HG02642 (cell line): ENCODE data around the gene PARP14.
"Not testable (repeated sequence)": the region's sequence is repeated elsewhere in the genome, so short reads cannot be mapped to it uniquely, and the experiment has no call there.

Experiments used
- ATAC-seq: cut with Tn5 transposase; IDR thresholded peaks from one replicate; pipeline ENCODE4 v1.9.1; 2021; ENCODE audit warnings: mild to moderate bottlenecking; ENCODE audit not compliant: unreplicated experiment, poor library complexity

The PARP14 gene, protein sequence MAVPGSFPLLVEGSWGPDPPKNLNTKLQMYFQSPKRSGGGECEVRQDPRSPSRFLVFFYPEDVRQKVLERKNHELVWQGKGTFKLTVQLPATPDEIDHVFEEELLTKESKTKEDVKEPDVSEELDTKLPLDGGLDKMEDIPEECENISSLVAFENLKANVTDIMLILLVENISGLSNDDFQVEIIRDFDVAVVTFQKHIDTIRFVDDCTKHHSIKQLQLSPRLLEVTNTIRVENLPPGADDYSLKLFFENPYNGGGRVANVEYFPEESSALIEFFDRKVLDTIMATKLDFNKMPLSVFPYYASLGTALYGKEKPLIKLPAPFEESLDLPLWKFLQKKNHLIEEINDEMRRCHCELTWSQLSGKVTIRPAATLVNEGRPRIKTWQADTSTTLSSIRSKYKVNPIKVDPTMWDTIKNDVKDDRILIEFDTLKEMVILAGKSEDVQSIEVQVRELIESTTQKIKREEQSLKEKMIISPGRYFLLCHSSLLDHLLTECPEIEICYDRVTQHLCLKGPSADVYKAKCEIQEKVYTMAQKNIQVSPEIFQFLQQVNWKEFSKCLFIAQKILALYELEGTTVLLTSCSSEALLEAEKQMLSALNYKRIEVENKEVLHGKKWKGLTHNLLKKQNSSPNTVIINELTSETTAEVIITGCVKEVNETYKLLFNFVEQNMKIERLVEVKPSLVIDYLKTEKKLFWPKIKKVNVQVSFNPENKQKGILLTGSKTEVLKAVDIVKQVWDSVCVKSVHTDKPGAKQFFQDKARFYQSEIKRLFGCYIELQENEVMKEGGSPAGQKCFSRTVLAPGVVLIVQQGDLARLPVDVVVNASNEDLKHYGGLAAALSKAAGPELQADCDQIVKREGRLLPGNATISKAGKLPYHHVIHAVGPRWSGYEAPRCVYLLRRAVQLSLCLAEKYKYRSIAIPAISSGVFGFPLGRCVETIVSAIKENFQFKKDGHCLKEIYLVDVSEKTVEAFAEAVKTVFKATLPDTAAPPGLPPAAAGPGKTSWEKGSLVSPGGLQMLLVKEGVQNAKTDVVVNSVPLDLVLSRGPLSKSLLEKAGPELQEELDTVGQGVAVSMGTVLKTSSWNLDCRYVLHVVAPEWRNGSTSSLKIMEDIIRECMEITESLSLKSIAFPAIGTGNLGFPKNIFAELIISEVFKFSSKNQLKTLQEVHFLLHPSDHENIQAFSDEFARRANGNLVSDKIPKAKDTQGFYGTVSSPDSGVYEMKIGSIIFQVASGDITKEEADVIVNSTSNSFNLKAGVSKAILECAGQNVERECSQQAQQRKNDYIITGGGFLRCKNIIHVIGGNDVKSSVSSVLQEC (N-terminal part only)

DNA sequence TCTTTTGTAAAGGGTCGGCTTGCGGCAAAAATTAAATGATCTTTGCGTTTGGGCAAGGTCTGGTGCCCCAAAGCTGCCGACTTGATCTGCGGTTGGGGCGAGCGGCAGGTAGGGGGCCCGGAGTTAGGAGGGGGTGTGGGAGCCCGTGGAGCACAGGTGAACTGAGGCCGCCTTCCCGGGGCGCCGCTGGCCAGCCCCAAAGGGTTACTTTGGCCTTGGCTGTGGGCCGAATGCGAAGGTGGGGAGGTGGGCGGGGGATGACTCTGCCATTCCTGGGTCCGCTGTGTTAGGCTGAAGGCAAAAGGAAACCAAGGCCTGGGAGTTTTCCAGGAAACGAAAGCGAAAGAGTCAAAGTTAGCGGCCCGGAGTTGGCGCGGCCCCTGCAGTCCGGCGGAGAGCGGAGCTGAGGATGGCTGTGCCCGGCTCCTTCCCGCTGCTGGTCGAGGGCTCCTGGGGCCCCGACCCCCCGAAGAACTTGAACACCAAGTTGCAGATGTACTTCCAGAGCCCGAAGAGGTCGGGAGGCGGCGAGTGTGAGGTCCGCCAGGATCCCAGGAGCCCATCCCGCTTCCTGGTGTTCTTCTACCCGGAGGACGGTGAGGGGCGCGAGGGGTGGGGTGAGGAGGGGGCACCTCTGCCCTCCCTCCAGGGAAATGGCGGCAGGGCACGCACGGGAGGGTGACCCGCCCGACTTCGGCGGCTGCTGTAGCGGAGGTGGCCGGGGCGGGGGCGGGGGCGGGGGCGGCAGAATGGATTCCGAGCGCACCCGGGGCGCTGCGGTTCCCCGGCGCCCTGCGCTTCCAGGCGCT, at the start of gene PARP14:
TSS of gene PARP14 (plus strand) at position 365 of the 809 bp plus-strand sequence. CDS start at position 410, 45 bp downstream.
- peak; percentile 57 for ATAC-seq

GRCh38 chr3:122635789-122636188, 44.9 kb upstream of the PARP14 start:
- no peak for ATAC-seq

GRCh38 chr3:122636697-122637096, 43.9 kb upstream of the PARP14 start:
- ATAC-seq, result no peak

- no peak for ATAC-seq
Observed at GRCh38 chr3:122640437-122640999, 40.1 kb upstream of the PARP14 start.

- ATAC-seq, result peak; percentile 80
Observed at GRCh38 chr3:122642935-122643334, 37.7 kb upstream of the PARP14 start.

- no peak for ATAC-seq
Observed at GRCh38 chr3:122646146-122646988, 34.3 kb upstream of the PARP14 start.

GRCh38 chr3:122651233-122651907, 29.3 kb upstream of the PARP14 start:
- ATAC-seq, result not testable (repeated sequence)

DNA sequence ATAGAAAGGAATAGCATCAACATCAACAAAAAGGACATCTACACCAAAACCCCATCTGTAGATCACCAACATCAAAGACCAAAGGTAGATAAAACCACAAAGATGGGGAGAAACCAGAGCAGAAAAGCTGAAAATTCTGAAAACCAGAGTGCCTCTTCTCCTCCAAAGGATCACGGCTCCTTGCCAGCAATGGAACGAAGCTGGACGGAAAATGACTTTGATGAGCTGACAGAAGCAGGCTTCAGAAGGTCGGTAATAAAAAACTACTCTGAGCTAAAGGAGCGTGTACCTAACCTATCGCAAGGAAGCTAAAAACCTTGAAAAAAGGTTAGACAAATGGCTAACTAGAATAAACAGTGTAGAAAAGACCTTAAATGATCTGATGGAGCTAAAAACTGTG, 28.7 kb upstream of the PARP14 start:
- not testable (repeated sequence) for ATAC-seq

- not testable (repeated sequence) for ATAC-seq
Observed at GRCh38 chr3:122658336-122658735, 22.3 kb upstream of the PARP14 start.

DNA sequence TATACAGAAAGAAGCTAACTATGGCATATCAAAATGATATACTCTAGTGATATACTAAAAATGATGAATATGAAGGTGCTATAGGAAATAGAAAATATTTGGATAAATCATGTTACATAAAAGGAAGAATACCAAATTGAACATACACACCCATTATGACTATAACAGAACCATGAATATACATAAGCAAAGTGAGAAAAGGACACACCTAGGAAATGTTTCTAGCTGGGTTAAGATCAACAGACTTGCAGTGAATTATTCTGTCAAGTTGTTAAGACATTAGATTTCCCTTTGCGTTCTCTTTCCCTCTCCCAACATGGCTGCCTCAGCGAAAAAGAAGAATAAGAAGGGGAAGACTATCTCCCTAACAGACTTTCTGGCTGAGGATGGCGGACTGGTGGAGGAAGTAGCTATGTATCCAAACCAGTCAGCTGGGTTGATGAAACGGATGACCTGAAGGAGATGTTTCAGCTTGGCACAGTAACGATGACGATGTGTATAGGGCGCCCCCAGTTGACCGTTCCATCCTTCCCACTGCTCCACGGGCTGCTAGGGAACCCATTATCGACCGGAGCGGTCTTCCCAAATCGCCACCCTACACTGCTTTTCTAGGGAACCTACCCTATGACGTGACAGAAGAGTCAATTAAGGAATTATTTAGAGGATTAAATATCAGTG, 20.2 kb upstream of the PARP14 start:
- no peak for ATAC-seq

DNA sequence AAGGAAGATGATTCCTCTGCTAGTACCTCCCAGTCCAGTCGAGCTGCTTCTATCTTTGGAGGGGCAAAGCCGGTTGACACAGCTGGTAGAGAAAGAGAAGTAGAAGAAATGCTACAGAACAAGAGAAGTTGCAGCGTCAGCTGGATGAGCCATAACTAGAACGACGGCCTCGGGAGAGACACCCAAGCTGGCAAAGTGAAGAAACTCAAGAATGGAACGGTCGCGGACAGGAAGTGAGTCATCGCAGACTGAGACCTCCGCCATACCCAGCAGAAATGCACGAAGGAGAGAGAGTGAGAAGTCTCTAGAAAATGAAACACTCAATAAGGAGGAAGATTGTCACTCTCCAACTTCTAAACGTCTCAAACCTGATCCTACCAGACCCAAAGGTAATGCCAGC, 19.0 kb upstream of the PARP14 start:
- no peak for ATAC-seq

GRCh38 chr3:122662505-122662904, 18.1 kb upstream of the PARP14 start:
- no peak for ATAC-seq

- no peak for ATAC-seq
Observed at GRCh38 chr3:122665226-122665786, 15.3 kb upstream of the PARP14 start.

GRCh38 chr3:122665881-122666280, 14.8 kb upstream of the PARP14 start:
- no peak for ATAC-seq

DNA sequence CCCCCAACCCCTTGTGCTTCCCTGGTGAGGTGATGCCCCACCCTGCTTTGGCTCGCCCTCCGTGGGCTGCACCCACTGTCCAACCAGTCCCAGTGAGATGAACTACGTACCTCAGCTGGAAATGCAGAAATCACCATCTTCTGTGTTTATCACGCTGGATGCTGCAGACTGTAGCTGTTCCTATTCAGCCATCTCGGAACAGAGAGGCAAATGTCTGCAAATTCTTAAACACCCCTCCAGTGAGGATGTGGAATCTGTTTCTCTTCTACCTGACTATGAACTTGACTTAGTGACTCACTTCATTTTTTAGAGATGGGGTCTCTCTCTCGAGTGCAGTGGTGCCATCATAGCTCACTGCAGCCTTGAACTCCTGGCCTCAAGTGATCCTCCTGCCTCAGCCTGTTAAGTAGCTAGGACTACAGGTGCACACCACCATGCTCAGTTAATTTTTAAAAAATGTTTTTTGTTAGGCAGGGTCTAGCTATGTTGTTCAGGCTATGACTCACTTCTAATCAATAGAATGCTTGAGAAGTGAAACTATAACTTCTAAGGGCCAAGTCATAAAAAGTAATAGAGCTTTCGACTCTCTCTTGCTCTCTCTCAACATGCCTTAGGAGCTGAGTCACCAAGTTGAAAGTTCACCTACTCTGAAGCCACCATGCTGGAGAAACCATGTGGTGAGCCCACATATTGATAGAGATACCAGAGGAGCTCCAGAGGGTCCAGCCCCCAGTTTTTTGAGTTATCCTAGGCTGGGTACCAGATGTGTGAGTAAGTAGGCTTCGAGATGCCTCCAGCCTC, 11.5 kb upstream of the PARP14 start:
- ATAC-seq, result peak; percentile 95

GRCh38 chr3:122671553-122671952, 9.1 kb upstream of the PARP14 start:
- ATAC-seq, result no peak
